Fibroblast of lung (primary cell): ENCODE data around the gene PIGO. TPM values are rescaled to one million over a fixed set of nuclear protein-coding genes. Genes with fewer than 3 reads are reported as not detected.

ENCODE experiments used
- DNase-seq, 2 donors: peaks; one replicate each; pipeline versions ENCODE4 v3.0.0 to v3.0.0-alpha.2; 2010; ENCODE audit warnings: low read depth in 2 of 2
- H2AFZ ChIP-seq: 2 replicates; pipeline ENCODE4 v1.5.1; 2012; ENCODE audit warnings: low read length, control low read depth, inconsistent platforms
- H3K27ac ChIP-seq: 2 replicates; pipeline ENCODE4 v1.5.1; 2011; ENCODE audit warnings: low read length, control low read depth; ENCODE audit not compliant: insufficient read depth
- H3K27me3 ChIP-seq: 2 replicates; pipeline ENCODE4 v1.5.1; 2011; ENCODE audit warnings: mild to moderate bottlenecking, low read length; ENCODE audit not compliant: control insufficient read depth, insufficient read depth
- H3K36me3 ChIP-seq: 2 replicates; pipeline ENCODE4 v1.5.1; 2011; ENCODE audit warnings: low read length; ENCODE audit not compliant: control insufficient read depth, insufficient read depth
- H3K4me1 ChIP-seq: 2 replicates; pipeline ENCODE4 v1.5.1; 2011; ENCODE audit warnings: low read length; ENCODE audit not compliant: control insufficient read depth, insufficient read depth; ENCODE audit errors: extremely low read depth
- H3K4me2 ChIP-seq: 2 replicates; pipeline ENCODE4 v1.5.1; 2011; ENCODE audit warnings: low read length, control low read depth; ENCODE audit not compliant: insufficient read depth; ENCODE audit errors: extremely low read depth
- H3K4me3 ChIP-seq, 4 experiments: fragments of 200-600 bp in 1 of 4; sonication (generic) in 1 of 4; replicated peaks in 1 of 4; 2 replicates each; pipeline ENCODE4 v1.5.1; 2011 to 2016; ENCODE audit warnings: low read length in 4 of 4, low read depth in 3 of 4, mild to moderate bottlenecking in 3 of 4, control low read depth in 2 of 4, inconsistent platforms in 1 of 4, mixed read lengths in 1 of 4; ENCODE audit not compliant: insufficient read depth in 1 of 4; ENCODE audit errors: control extremely low read depth in 1 of 4
- H3K79me2 ChIP-seq: 2 replicates; pipeline ENCODE4 v1.5.1; 2012; ENCODE audit warnings: mild to moderate bottlenecking, low read length, inconsistent platforms; ENCODE audit not compliant: control insufficient read depth, insufficient read depth
- H3K9ac ChIP-seq: 2 replicates; pipeline ENCODE4 v1.5.1; 2011; ENCODE audit warnings: mild to moderate bottlenecking, low read length, control low read depth; ENCODE audit not compliant: insufficient read depth
- H3K9me3 ChIP-seq: 2 replicates; pipeline ENCODE4 v1.5.1; 2012; ENCODE audit warnings: low read depth, low read length; ENCODE audit not compliant: control insufficient read depth, insufficient read depth
- H4K20me1 ChIP-seq: 2 replicates; pipeline ENCODE4 v1.5.1; 2011; ENCODE audit warnings: low read length; ENCODE audit not compliant: control insufficient read depth, insufficient read depth; ENCODE audit errors: extremely low read depth
- CTCF ChIP-seq, 2 donors: IDR thresholded peaks in 1 of 2; conservative IDR thresholded peaks in 1 of 2; 1 replicate in 1 of 2; 2 replicates in 1 of 2; pipeline ENCODE4 v1.5.1; 2011 to 2012; ENCODE audit warnings: low read length in 2 of 2, control low read depth in 1 of 2, inconsistent platforms in 1 of 2, low read depth in 1 of 2, mild to moderate bottlenecking in 1 of 2
- EZH2 ChIP-seq: IDR thresholded peaks from 2 replicates; pipeline ENCODE4 v1.5.1; 2012; ENCODE audit warnings: low read length, control low read depth, mild to moderate bottlenecking; ENCODE audit errors: missing control alignments
- polyA plus RNA-seq, 2 donors: library from polyadenylated mRNA; depleted of rRNA in 1 of 2; stranded (reverse) in 1 of 2; unstranded in 1 of 2; fragments of >200 nt; gene quantifications; 2 replicates each; pipeline ENCODE4 v1.2.1, GENCODE V29; 2011 to 2012; ENCODE audit warnings: missing spikeins in 1 of 2
- total RNA-seq: library from RNA; depleted of rRNA; stranded (reverse); fragments of >200 nt; gene quantifications from 2 replicates; pipeline ENCODE4 v1.2.1, GENCODE V29; 2014

PIGO gene
- total and polyA plus RNA-seq, 2 donors (not counting 1 experiment from before 2014, with no cell fraction given), result 14.0 to 14.8 TPM

- H4K20me1 ChIP-seq, result no peaks in the 10 kb centered on the region
- H3K9me3 ChIP-seq, result no peaks in the 10 kb centered on the region
- H3K27me3 ChIP-seq, result no peaks in the 10 kb centered on the region
- peaks cover 7% of the 10 kb centered on the region for H3K4me1 ChIP-seq
- peak overlapping the region; percentile 68 to 89 (median 84) for H3K4me3 ChIP-seq
- no peak overlapping the region for H2AFZ ChIP-seq
- TF ChIP-seq EZH2 (no peak), CTCF (conservative IDR thresholded peaks at IDR 0.05 in 1 of 2, IDR thresholded peaks at IDR 0.05 in 1 of 2; ENCODE audit: low read depth in 1 of 2, low read length in 2 of 2) (no peak)
- H3K4me2 ChIP-seq, result peak overlapping the region; percentile 97
- DNase-seq, result no peak
- no peak overlapping the region for H3K27ac ChIP-seq
- peaks cover 25% of the 10 kb centered on the region for H3K79me2 ChIP-seq
- H3K9ac ChIP-seq, result no peak overlapping the region
- peaks cover 6% of the 10 kb centered on the region for H3K36me3 ChIP-seq
Measured at GRCh38 chr9:35078066-35078465, 18.3 kb downstream of the PIGO start.

GRCh38 chr9:35076848-35077247, 19.5 kb downstream of the PIGO start:
- no peak for TF ChIP-seq EZH2
- H3K9me3 ChIP-seq, result no peaks in the 10 kb centered on the region
- H3K79me2 ChIP-seq, result peaks cover 25% of the 10 kb centered on the region
- no peak overlapping the region for H3K4me2 ChIP-seq
- no peaks in the 10 kb centered on the region for H3K27me3 ChIP-seq
- peaks cover 7% of the 10 kb centered on the region for H3K4me1 ChIP-seq
- H3K9ac ChIP-seq, result peak overlapping the region; percentile 10
- H2AFZ ChIP-seq, result no peak overlapping the region
- no peak overlapping the region for H3K27ac ChIP-seq
- no peak overlapping the region for H3K4me3 ChIP-seq
- no peak for DNase-seq
- H4K20me1 ChIP-seq, result no peaks in the 10 kb centered on the region
- H3K36me3 ChIP-seq, result peaks cover 6% of the 10 kb centered on the region

GRCh38 chr9:35075358-35075757, 21.0 kb downstream of the PIGO start:
- TF ChIP-seq EZH2 (no peak), CTCF (conservative IDR thresholded peaks at IDR 0.05 in 1 of 2, IDR thresholded peaks at IDR 0.05 in 1 of 2; ENCODE audit: low read depth in 1 of 2, low read length in 2 of 2) (no peak)

More at GRCh38 chr9:35075358-35075757, 21.0 kb downstream of the PIGO start:
- Histone ChIP-seq H3K4me1 (peaks cover 7% of the 10 kb centered on the region), H3K79me2 (peaks cover 39% of the 10 kb centered on the region), H3K9ac (no peak overlapping the region), H3K4me3 (no peak overlapping the region), H3K27ac (no peak overlapping the region), H3K27me3 (no peaks in the 10 kb centered on the region), H3K36me3 (peaks cover 6% of the 10 kb centered on the region), H3K4me2 (no peak overlapping the region), H2AFZ (no peak overlapping the region), H4K20me1 (peaks cover 3% of the 10 kb centered on the region), H3K9me3 (no peaks in the 10 kb centered on the region)
- no peak for DNase-seq
